Mammary epithelial cell (primary cell): ENCODE results near the gene PITRM1.

Source experiments
- CTCF ChIP-seq, 2 donors: IDR thresholded peaks in 1 of 2; conservative IDR thresholded peaks in 1 of 2; 2 replicates each; pipeline ENCODE4 v1.5.1; 2011 to 2012; ENCODE audit warnings: inconsistent platforms in 2 of 2, low read length in 2 of 2, mild to moderate bottlenecking in 2 of 2, control low read depth in 1 of 2, low read depth in 1 of 2; ENCODE audit not compliant: insufficient read depth in 1 of 2; ENCODE audit errors: extremely low read depth in 1 of 2
- EZH2 ChIP-seq: IDR thresholded peaks from 2 replicates; pipeline ENCODE4 v1.6.1; 2012; ENCODE audit warnings: low read length, inconsistent platforms, borderline replicate concordance

DNA sequence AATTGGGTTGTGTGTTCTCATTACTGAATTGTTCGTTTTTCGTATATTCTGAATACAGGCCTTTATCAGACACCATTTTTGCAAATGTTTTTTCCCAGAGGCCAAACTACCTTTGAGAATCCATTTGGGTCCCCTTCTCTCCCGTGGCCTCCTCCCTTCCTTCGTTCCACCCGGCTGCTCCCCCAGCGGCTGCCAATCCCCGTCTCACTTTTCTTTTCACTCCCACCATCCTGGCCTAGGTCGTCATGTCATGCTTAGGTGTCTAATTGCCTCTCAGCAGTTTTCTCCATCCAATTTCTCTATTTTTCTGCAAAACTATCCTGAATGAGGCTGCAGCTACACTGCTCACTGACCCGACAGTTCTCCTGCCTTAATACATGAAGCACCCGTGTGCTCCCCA lies 17.9 kb downstream of the PITRM1 start:
- TF ChIP-seq CTCF (conservative IDR thresholded peaks at IDR 0.05 in 1 of 2, IDR thresholded peaks at IDR 0.05 in 1 of 2; ENCODE audit: extremely low read depth in 1 of 2, insufficient read depth in 1 of 2, low read depth in 1 of 2, low read length in 2 of 2) (no peak), EZH2 (no peak)
